ENCODE results near the gene TNFRSF12A.

Gene TNFRSF12A

GRCh38 chr16:3026609-3027488 is 6.7 kb downstream of the TNFRSF12A start:
- DNase-seq (ENCODE audit: low spot score): no peak

- DNase-seq (ENCODE audit: low spot score): no peak
These were observed 7.3 kb downstream of the TNFRSF12A start for GRCh38 chr16:3027489-3027795.

GRCh38 chr16:3027983-3028715 is 8.0 kb downstream of the TNFRSF12A start:
- peak; percentile 87 for DNase-seq (ENCODE audit: low spot score)

GRCh38 chr16:3028716-3029319 is 8.7 kb downstream of the TNFRSF12A start:
- DNase-seq (ENCODE audit: low spot score): no peak

GRCh38 chr16:3029491-3030221 is 9.5 kb downstream of the TNFRSF12A start:
- DNase-seq (ENCODE audit: low spot score): no peak

- no peak for DNase-seq (ENCODE audit: low spot score)
These were observed 10.3 kb downstream of the TNFRSF12A start for GRCh38 chr16:3030222-3031212.

GRCh38 chr16:3032624-3033023 is 12.5 kb downstream of the TNFRSF12A start:
- DNase-seq (ENCODE audit: low spot score): no peak

GRCh38 chr16:3035289-3035971 is 15.3 kb downstream of the TNFRSF12A start:
- no peak for DNase-seq (ENCODE audit: low spot score)

GRCh38 chr16:3035972-3036725 is 16.0 kb downstream of the TNFRSF12A start:
- DNase-seq (ENCODE audit: low spot score): peak; percentile 55

- peak; percentile 84 for DNase-seq (ENCODE audit: low spot score)
These were observed 16.7 kb downstream of the TNFRSF12A start, which contains the start of gene BICDL2 for GRCh38 chr16:3036726-3037315. BICDL2 (minus strand) TSS chr16:3036944; CDS start chr16:3035496, 1,448 bp downstream.

GRCh38 chr16:3038256-3038655 is 18.1 kb downstream of the TNFRSF12A start:
- peak; percentile 62 for DNase-seq (ENCODE audit: low spot score)

- no peak for DNase-seq (ENCODE audit: low spot score)
These were observed 18.7 kb downstream of the TNFRSF12A start for GRCh38 chr16:3038896-3039295.

- no peak for DNase-seq (ENCODE audit: low spot score)
These were observed 22.2 kb downstream of the TNFRSF12A start for GRCh38 chr16:3042376-3042775.

GRCh38 chr16:3044708-3045107 is 24.5 kb downstream of the TNFRSF12A start:
- DNase-seq (ENCODE audit: low spot score): no peak

GRCh38 chr16:3045758-3046640 is 25.8 kb downstream of the TNFRSF12A start, which contains the start of gene MMP25:
MMP25 (plus strand) TSS chr16:3046561; CDS start chr16:3046918, 357 bp downstream.
- DNase-seq (ENCODE audit: low spot score): peak; percentile 76

- peak; percentile 60 for DNase-seq (ENCODE audit: low spot score)
These were observed 26.6 kb downstream of the TNFRSF12A start for GRCh38 chr16:3046641-3047386.

GRCh38 chr16:3047387-3047720 is 27.2 kb downstream of the TNFRSF12A start:
- peak; percentile 53 for DNase-seq (ENCODE audit: low spot score)
